Upper lobe of left lung (tissue), 6 donors: ENCODE data around the gene SH2D2A. TPM values are rescaled to one million over a fixed set of nuclear protein-coding genes. Genes with fewer than 3 reads are reported as not detected.

Experiments
- ATAC-seq, 2 donors: fragments of 200-7000 bp; cut with Tn5 transposase; one replicate each; pipeline ENCODE4 v1.9.1; 2022; ENCODE audit warnings: mild to moderate bottlenecking in 2 of 2, moderate library complexity in 2 of 2; ENCODE audit not compliant: low FRiP score in 2 of 2
- DNase-seq, 2 donors: peaks; one replicate each; pipeline ENCODE4 v3.0.0-alpha.2; 2019 to 2020
- H3K27ac ChIP-seq, 4 donors: fragments of 200-600 bp; sonication (generic); one replicate each; pipeline ENCODE4 v1.5.1; 2016 to 2019
- H3K27me3 ChIP-seq, 4 donors: fragments of 200-600 bp; sonication (generic); one replicate each; pipeline ENCODE4 v1.5.1; 2017 to 2019
- H3K36me3 ChIP-seq, 4 donors: fragments of 200-600 bp; sonication (generic); one replicate each; pipeline ENCODE4 v1.5.1; 2016 to 2019
- H3K4me1 ChIP-seq, 4 donors: fragments of 200-600 bp; sonication (generic); one replicate each; pipeline ENCODE4 v1.5.1; 2018 to 2019
- H3K4me3 ChIP-seq, 4 donors: fragments of 200-600 bp; sonication (generic); one replicate each; pipeline ENCODE4 v1.5.1; 2017 to 2019; ENCODE audit warnings: mild to moderate bottlenecking in 2 of 4, moderate library complexity in 1 of 4
- H3K9me3 ChIP-seq, 4 donors: fragments of 200-600 bp; sonication (generic); one replicate each; pipeline ENCODE4 v1.5.1; 2018 to 2019
- CTCF ChIP-seq, 6 experiments: fragments of 450-650 bp in 4 of 6; fragments of 200-600 bp in 2 of 6; sonication (generic) in 2 of 6; IDR thresholded peaks; one replicate each; pipeline ENCODE4 v1.5.1; 2016 to 2019; ENCODE audit warnings: antibody characterized with exemption in 6 of 6
- EP300 ChIP-seq, 4 donors: sonication (generic); formaldehyde crosslinking; IDR thresholded peaks; one replicate each; pipeline ENCODE4 v1.5.1; 2017; ENCODE audit warnings: antibody characterized with exemption in 4 of 4, control low read depth in 2 of 4
- POLR2A ChIP-seq, 4 donors: fragments of 450-650 bp; IDR thresholded peaks; one replicate each; pipeline ENCODE4 v1.5.1; 2016 to 2017; ENCODE audit warnings: antibody characterized with exemption in 4 of 4, mild to moderate bottlenecking in 2 of 4
- POLR2AphosphoS5 ChIP-seq, 2 donors: sonication (generic); formaldehyde crosslinking; IDR thresholded peaks; one replicate each; pipeline ENCODE4 v1.5.1; 2017; ENCODE audit warnings: antibody characterized with exemption in 2 of 2
- WGBS, 2 donors: methylation state at CpG; one replicate each; pipeline ENCODE4 v1.1.5; 2017 to 2018; 5-methylcytosine and 5-hydroxymethylcytosine counted together
- total RNA-seq, 6 donors: library from RNA; depleted of rRNA in 4 of 6; stranded (reverse); fragments of >200 nt in 4 of 6; gene quantifications; one replicate each; pipeline versions ENCODE4 v1.1.0 to v1.2.1, GENCODE V29; 2016 to 2021
- donor health status: DM: no; HTN: no; CAD: no; lungs with moderate emphysema.
- donor health status: DM: no; HTN: yes; CAD: no; lungs with severe emphysema.

The SH2D2A gene
- total RNA-seq, 6 donors from 2014 or later: 2.3 to 8.4 (median 5.0) TPM

GRCh38 chr1:156808186-156809030 is 8.2 kb downstream of the SH2D2A start:
- peak in 1 of 2 donors; percentile 49 for DNase-seq
- Histone ChIP-seq H3K4me3 (no peak overlapping the region), H3K36me3 (no peaks in the 10 kb centered on the region), H3K27me3 (no peaks in the 10 kb centered on the region), H3K9me3 (no peaks in the 10 kb centered on the region), H3K4me1 (peaks cover 2 to 17% (median 9%) of the 10 kb centered on the region in 4 donors), H3K27ac (no peak overlapping the region)
- WGBS, 2 donors: 87 to 92% methylated on average over 16 of the region's 16 CpGs
- no peak for TF ChIP-seq POLR2A (IDR thresholded peaks at IDR 0.05)
- TF ChIP-seq EP300 (IDR thresholded peaks at IDR 0.05): no peak
- TF ChIP-seq CTCF (IDR thresholded peaks at IDR 0.05): no peak
- no peak for TF ChIP-seq POLR2AphosphoS5 (IDR thresholded peaks at IDR 0.05)
- no peak for ATAC-seq

GRCh38 chr1:156807627-156808026 is 9.0 kb downstream of the SH2D2A start:
- Histone ChIP-seq H3K9me3 (no peaks in the 10 kb centered on the region), H3K4me1 (peaks cover 0 to 14% (median 6%) of the 10 kb centered on the region in 4 donors), H3K27ac (no peak overlapping the region), H3K4me3 (no peak overlapping the region), H3K27me3 (no peaks in the 10 kb centered on the region), H3K36me3 (no peaks in the 10 kb centered on the region)
- ATAC-seq (no peak), DNase-seq (no peak)
- 84 to 93% methylated on average over 2 of the region's 2 CpGs for whole genome bisulfite sequencing, 2 donors
- TF ChIP-seq POLR2A (IDR thresholded peaks at IDR 0.05) (no peak), POLR2AphosphoS5 (IDR thresholded peaks at IDR 0.05) (no peak), CTCF (IDR thresholded peaks at IDR 0.05) (no peak), EP300 (IDR thresholded peaks at IDR 0.05) (no peak)

- H3K27ac ChIP-seq: no peak overlapping the region
- TF ChIP-seq POLR2AphosphoS5 (IDR thresholded peaks at IDR 0.05) (no peak), EP300 (IDR thresholded peaks at IDR 0.05) (no peak), POLR2A (IDR thresholded peaks at IDR 0.05) (no peak), CTCF (IDR thresholded peaks at IDR 0.05) (no peak)
- DNase-seq (no peak), ATAC-seq (no peak)
- no peaks in the 10 kb centered on the region for H3K9me3 ChIP-seq
- H3K4me1 ChIP-seq: peaks cover 0 to 14% (median 6%) of the 10 kb centered on the region in 4 donors
- H3K27me3 ChIP-seq: no peaks in the 10 kb centered on the region
- H3K36me3 ChIP-seq: peaks cover 0 to 4% (median under 1%) of the 10 kb centered on the region in 4 donors
- WGBS, 2 donors: 73 to 79% methylated on average over 6 to 7 of the region's 7 CpGs
- H3K4me3 ChIP-seq: no peak overlapping the region
Measured at GRCh38 chr1:156806512-156807440, 9.9 kb downstream of the SH2D2A start.

GRCh38 chr1:156805766-156806511 is 10.7 kb downstream of the SH2D2A start:
- no peaks in the 10 kb centered on the region for H3K27me3 ChIP-seq
- DNase-seq (no peak), ATAC-seq (peak in 1 of 2 donors; percentile 41)
- peaks cover 0 to 14% (median 6%) of the 10 kb centered on the region in 4 donors for H3K4me1 ChIP-seq
- H3K27ac ChIP-seq: no peak overlapping the region
- WGBS, 2 donors: 85 to 96% methylated on average over 3 of the region's 3 CpGs
- H3K9me3 ChIP-seq: no peaks in the 10 kb centered on the region
- H3K4me3 ChIP-seq: no peak overlapping the region
- H3K36me3 ChIP-seq: peaks cover 0 to 12% (median 9%) of the 10 kb centered on the region in 4 donors
- TF ChIP-seq POLR2AphosphoS5 (IDR thresholded peaks at IDR 0.05) (no peak), CTCF (IDR thresholded peaks at IDR 0.05) (no peak), EP300 (IDR thresholded peaks at IDR 0.05) (no peak), POLR2A (IDR thresholded peaks at IDR 0.05) (no peak)
